22Rv1 (cell line): ENCODE data around the gene ATP11A.

ENCODE experiments used
- H3K27ac ChIP-seq: fragments of 450-650 bp; 2 replicates; pipeline ENCODE4 v1.5.1; 2017
- CTCF ChIP-seq: fragments of 450-650 bp; IDR thresholded peaks from 2 replicates; pipeline ENCODE4 v1.5.1; 2017; ENCODE audit warnings: mild to moderate bottlenecking
- ZFX ChIP-seq: fragments of 450-650 bp; IDR thresholded peaks from 2 replicates; pipeline ENCODE4 v1.6.1; 2017; ENCODE audit warnings: antibody characterized with exemption, borderline replicate concordance

The ATP11A gene

GRCh38 chr13:112808377-112809140 lies 118.7 kb downstream of the ATP11A start:
- no peak overlapping the region for H3K27ac ChIP-seq
- no peak for TF ChIP-seq CTCF
- no peak for TF ChIP-seq ZFX

GRCh38 chr13:112809332-112810315 lies 119.8 kb downstream of the ATP11A start:
- TF ChIP-seq ZFX (no peak), CTCF (no peak)
- no peak overlapping the region for H3K27ac ChIP-seq

GRCh38 chr13:112810608-112811007 lies 120.8 kb downstream of the ATP11A start:
- H3K27ac ChIP-seq: no peak overlapping the region
- TF ChIP-seq CTCF (no peak), ZFX (no peak)

- no peak overlapping the region for H3K27ac ChIP-seq
- TF ChIP-seq CTCF (no peak), ZFX (no peak)
These were observed 122.6 kb downstream of the ATP11A start for GRCh38 chr13:112812306-112813055.

- no peak overlapping the region for H3K27ac ChIP-seq
- TF ChIP-seq CTCF: no peak
- no peak for TF ChIP-seq ZFX
These were observed 123.7 kb downstream of the ATP11A start for GRCh38 chr13:112813552-112813951.

- TF ChIP-seq ZFX: no peak
- no peak for TF ChIP-seq CTCF
- H3K27ac ChIP-seq: no peak overlapping the region
These were observed 125.2 kb downstream of the ATP11A start for GRCh38 chr13:112814905-112815585.
